Limb (tissue), 2 donors: ENCODE results near the gene SLC6A9.

Source experiments
- DNase-seq, 2 donors: peaks; one replicate each; pipeline ENCODE4 v3.0.0-alpha.2; 2016; ENCODE audit errors: extremely low spot score in 2 of 2

The SLC6A9 gene

GRCh38 chr1:43947874-43948437 is 83.3 kb downstream of the SLC6A9 start:
- DNase-seq = no peak

GRCh38 chr1:43947061-43947873 is 84.0 kb downstream of the SLC6A9 start:
- no peak for DNase-seq
